Esophagus squamous epithelium (tissue), 4 donors: ENCODE data around the gene TSPAN9.

ENCODE experiments used
- POLR2A ChIP-seq, 4 donors: fragments of 450-650 bp; IDR thresholded peaks; one replicate each; pipeline ENCODE4 v1.6.1; 2017; ENCODE audit warnings: antibody characterized with exemption in 4 of 4, mild to moderate bottlenecking in 4 of 4, moderate library complexity in 3 of 4
- TF ChIP-seq, protein P1 (sequence below), 6 experiments: fragments of 450-650 bp in 4 of 6; fragments of 200-600 bp in 2 of 6; sonication (generic) in 2 of 6; IDR thresholded peaks; one replicate each; pipeline ENCODE4 v1.5.1; 2016 to 2019; ENCODE audit warnings: antibody characterized with exemption in 6 of 6, mild to moderate bottlenecking in 4 of 6, moderate library complexity in 4 of 6

GRCh38 chr12:3224530-3224903, 147.3 kb downstream of the TSPAN9 start:
- TF ChIP-seq, protein P1, sequence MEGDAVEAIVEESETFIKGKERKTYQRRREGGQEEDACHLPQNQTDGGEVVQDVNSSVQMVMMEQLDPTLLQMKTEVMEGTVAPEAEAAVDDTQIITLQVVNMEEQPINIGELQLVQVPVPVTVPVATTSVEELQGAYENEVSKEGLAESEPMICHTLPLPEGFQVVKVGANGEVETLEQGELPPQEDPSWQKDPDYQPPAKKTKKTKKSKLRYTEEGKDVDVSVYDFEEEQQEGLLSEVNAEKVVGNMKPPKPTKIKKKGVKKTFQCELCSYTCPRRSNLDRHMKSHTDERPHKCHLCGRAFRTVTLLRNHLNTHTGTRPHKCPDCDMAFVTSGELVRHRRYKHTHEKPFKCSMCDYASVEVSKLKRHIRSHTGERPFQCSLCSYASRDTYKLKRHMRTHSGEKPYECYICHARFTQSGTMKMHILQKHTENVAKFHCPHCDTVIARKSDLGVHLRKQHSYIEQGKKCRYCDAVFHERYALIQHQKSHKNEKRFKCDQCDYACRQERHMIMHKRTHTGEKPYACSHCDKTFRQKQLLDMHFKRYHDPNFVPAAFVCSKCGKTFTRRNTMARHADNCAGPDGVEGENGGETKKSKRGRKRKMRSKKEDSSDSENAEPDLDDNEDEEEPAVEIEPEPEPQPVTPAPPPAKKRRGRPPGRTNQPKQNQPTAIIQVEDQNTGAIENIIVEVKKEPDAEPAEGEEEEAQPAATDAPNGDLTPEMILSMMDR (IDR thresholded peaks at IDR 0.05), result no peak
- TF ChIP-seq POLR2A (IDR thresholded peaks at IDR 0.05), result no peak
